ENCODE results near the gene ARL5B. TPM values are rescaled to one million over a fixed set of nuclear protein-coding genes. Genes with fewer than 3 reads are reported as not detected.

ARL5B gene
- total and polyA plus RNA-seq, 2 of the 8 experiments (the other 6 are each of a cell fraction or from before 2014, with no cell fraction given), result 8.4 to 52.1 TPM

GRCh38 chr10:18684416-18684815 is 25.2 kb downstream of the ARL5B start:
- WGBS, 2 experiments (ENCODE audit: extremely low coverage in 1 of 2, insufficient coverage in 1 of 2, insufficient read length in 1 of 2, insufficient replicate concordance in 2 of 2, low coverage in 1 of 2, low lambda C conversion rate in 2 of 2, missing lambda C conversion rate in 1 of 2), result 89% methylated on average over 1 of the region's 1 CpG; no CpG with 5 or more reads in 1 of the 2 experiments
- H3K56ac ChIP-seq (replicated peaks; ENCODE audit: insufficient read length, low read depth, low read length), result no peak overlapping the region
- no peak overlapping the region for H2BK12ac ChIP-seq (ENCODE audit: low read depth, low read length)
- ChIA-PET POLR2A (ENCODE audit: partially characterized antibody) (interaction anchor here (0.6 to 2.6 kb wide), 3 partner anchors 12 to 25 kb away, joined by 3 to 6 read pairs (median 3); partner anchors contain the start of gene ARL5B), CTCF (ENCODE audit: partially characterized antibody) (no interaction called here)
- peaks cover 0 to 5% of the 10 kb centered on the region in 2 experiments for H4K20me1 ChIP-seq (replicated peaks in 1 of 2; ENCODE audit: control insufficient read depth in 1 of 2, insufficient read depth in 2 of 2, low read length in 2 of 2)
- no peaks in the 10 kb centered on the region for H3K23me2 ChIP-seq (ENCODE audit: low read depth, low read length)
- no peak overlapping the region for H3K23ac ChIP-seq (ENCODE audit: insufficient read length)
- FAIRE-seq (no peak), DNase-seq (ENCODE audit: low read depth in 1 of 2, low spot score in 2 of 2) (no peak)
- H3K4me1 ChIP-seq (replicated peaks in 1 of 4; ENCODE audit: control insufficient read depth in 3 of 4, insufficient read depth in 4 of 4, low read length in 3 of 4), result no peaks in the 10 kb centered on the region
- H3K9me3 ChIP-seq (ENCODE audit: insufficient read depth in 2 of 2, low read depth in 1 of 2, low read length in 1 of 2), result no peaks in the 10 kb centered on the region
- no peak overlapping the region for H4K5ac ChIP-seq (ENCODE audit: insufficient read length, low read depth, low read length)
- no peak overlapping the region for H3K4ac ChIP-seq (replicated peaks; ENCODE audit: insufficient read length, low read depth, low read length)
- H3K18ac ChIP-seq (ENCODE audit: extremely low read depth, low read length), result no peak overlapping the region
- peaks cover 0 to 5% (median 0%) of the 10 kb centered on the region in 4 experiments; a peak in 1 of 8 replicates for H3K36me3 ChIP-seq (ENCODE audit: control insufficient read depth in 2 of 4, insufficient read depth in 4 of 4, low read length in 3 of 4)
- no peak overlapping the region for H4K8ac ChIP-seq (ENCODE audit: extremely low read depth, insufficient read depth, low read length)
- H2AFZ ChIP-seq (ENCODE audit: low read length), result no peak overlapping the region
- H3K4me2 ChIP-seq (ENCODE audit: insufficient read depth in 1 of 2, low read depth in 2 of 2, low read length in 2 of 2), result no peak overlapping the region
- no peaks in the 10 kb centered on the region for H3K79me1 ChIP-seq (ENCODE audit: low read depth, low read length)
- H2BK5ac ChIP-seq (ENCODE audit: low read depth, low read length), result no peak overlapping the region
- H2AK5ac ChIP-seq (ENCODE audit: low read depth, low read length), result no peak overlapping the region
- H4K91ac ChIP-seq (replicated peaks; ENCODE audit: insufficient read length, low read length), result no peak overlapping the region
- no peaks in the 10 kb centered on the region for H3K27me3 ChIP-seq (replicated peaks in 1 of 4; ENCODE audit: control insufficient read depth in 3 of 4, extremely low read depth in 1 of 4, insufficient read depth in 3 of 4, low read length in 3 of 4)
- no peak overlapping the region for H3K14ac ChIP-seq (ENCODE audit: insufficient read length)
- H2BK15ac ChIP-seq (ENCODE audit: low read length), result no peak overlapping the region
- no peak overlapping the region for H2BK120ac ChIP-seq (replicated peaks; ENCODE audit: low read depth, low read length)
- H3K79me2 ChIP-seq (ENCODE audit: control insufficient read depth in 1 of 2, insufficient read depth in 2 of 2, low read length in 2 of 2), result no peaks in the 10 kb centered on the region
- H3K27ac ChIP-seq (ENCODE audit: low read depth, low read length), result no peak overlapping the region
- H3K4me3 ChIP-seq (ENCODE audit: extremely low read depth in 1 of 4, insufficient read depth in 2 of 4, low read depth in 3 of 4, low read length in 4 of 4), result no peak overlapping the region
- H3K9ac ChIP-seq (replicated peaks in 1 of 4; ENCODE audit: extremely low read depth in 1 of 4, low read depth in 3 of 4, low read length in 3 of 4), result no peak overlapping the region
- H2BK20ac ChIP-seq (ENCODE audit: low read length), result no peak overlapping the region
- TF ChIP-seq, protein P1, sequence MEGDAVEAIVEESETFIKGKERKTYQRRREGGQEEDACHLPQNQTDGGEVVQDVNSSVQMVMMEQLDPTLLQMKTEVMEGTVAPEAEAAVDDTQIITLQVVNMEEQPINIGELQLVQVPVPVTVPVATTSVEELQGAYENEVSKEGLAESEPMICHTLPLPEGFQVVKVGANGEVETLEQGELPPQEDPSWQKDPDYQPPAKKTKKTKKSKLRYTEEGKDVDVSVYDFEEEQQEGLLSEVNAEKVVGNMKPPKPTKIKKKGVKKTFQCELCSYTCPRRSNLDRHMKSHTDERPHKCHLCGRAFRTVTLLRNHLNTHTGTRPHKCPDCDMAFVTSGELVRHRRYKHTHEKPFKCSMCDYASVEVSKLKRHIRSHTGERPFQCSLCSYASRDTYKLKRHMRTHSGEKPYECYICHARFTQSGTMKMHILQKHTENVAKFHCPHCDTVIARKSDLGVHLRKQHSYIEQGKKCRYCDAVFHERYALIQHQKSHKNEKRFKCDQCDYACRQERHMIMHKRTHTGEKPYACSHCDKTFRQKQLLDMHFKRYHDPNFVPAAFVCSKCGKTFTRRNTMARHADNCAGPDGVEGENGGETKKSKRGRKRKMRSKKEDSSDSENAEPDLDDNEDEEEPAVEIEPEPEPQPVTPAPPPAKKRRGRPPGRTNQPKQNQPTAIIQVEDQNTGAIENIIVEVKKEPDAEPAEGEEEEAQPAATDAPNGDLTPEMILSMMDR (IDR thresholded peaks at IDR 0.05; ENCODE audit: control extremely low read depth in 1 of 3, insufficient read depth in 1 of 3, low read depth in 1 of 3, low read length in 3 of 3), result no peak
- TF ChIP-seq, protein P2, sequence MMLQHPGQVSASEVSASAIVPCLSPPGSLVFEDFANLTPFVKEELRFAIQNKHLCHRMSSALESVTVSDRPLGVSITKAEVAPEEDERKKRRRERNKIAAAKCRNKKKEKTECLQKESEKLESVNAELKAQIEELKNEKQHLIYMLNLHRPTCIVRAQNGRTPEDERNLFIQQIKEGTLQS (IDR thresholded peaks at IDR 0.05; ENCODE audit: insufficient read depth, low read depth, low read length), result no peak
- TF ChIP-seq NANOG (IDR thresholded peaks at IDR 0.05; ENCODE audit: insufficient read depth, low read depth, low read length, poor library complexity, severe bottlenecking), result no peak
- TF ChIP-seq SIX5 (IDR thresholded peaks at IDR 0.05; ENCODE audit: low read depth, low read length), result no peak
- no peak for TF ChIP-seq CHD1 (IDR thresholded peaks at IDR 0.05; ENCODE audit: low read depth, low read length)
- no peak for TF ChIP-seq TEAD4 (IDR thresholded peaks at IDR 0.05; ENCODE audit: low read depth, low read length)
- TF ChIP-seq SP4 (IDR thresholded peaks at IDR 0.05; ENCODE audit: low read length), result no peak
- no peak for TF ChIP-seq SRF (IDR thresholded peaks at IDR 0.05; ENCODE audit: low read depth, low read length)
- no peak for TF ChIP-seq YY1 (IDR thresholded peaks at IDR 0.05; ENCODE audit: low read depth, low read length)
- no peak for TF ChIP-seq FOSL1 (IDR thresholded peaks at IDR 0.05; ENCODE audit: insufficient read depth, low read depth, low read length)
- TF ChIP-seq CBX8 (IDR thresholded peaks at IDR 0.05; ENCODE audit: borderline replicate concordance, low read depth, low read length), result no peak
- TF ChIP-seq POLR2A (IDR thresholded peaks at IDR 0.05; ENCODE audit: control extremely low read depth in 1 of 2, low read depth in 2 of 2, low read length in 2 of 2), result no peak

Measured in H1 (cell line).